ENCODE measurements around the gene TM4SF5. TPM values are rescaled to one million over a fixed set of nuclear protein-coding genes. Genes with fewer than 3 reads are reported as not detected.

TM4SF5 gene
- total RNA-seq, 2 experiments from 2014 or later = not detected

DNA sequence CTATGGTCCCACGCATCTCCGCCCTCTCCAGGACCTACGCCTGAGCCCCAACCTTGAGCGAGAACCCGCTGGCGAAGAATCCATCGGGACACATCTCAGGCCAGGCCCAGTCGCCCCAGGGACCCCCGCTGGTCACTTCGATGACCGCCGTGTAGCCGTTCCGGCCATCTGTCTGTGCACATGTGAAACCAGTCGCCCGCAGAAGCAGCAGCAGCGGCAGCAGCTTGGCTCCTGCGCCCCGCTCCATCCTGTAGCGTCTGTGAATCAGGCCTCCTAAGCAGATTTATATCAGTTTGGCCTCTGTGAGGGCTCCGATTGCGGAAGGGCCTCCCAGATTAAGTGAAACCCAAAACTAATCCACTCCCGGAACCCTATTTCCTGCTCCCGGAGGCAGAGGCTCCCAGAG, 14.4 kb downstream of the TM4SF5 start, which contains the start of gene VMO1:
VMO1 (minus strand) TSS at position 259 of the 406 bp plus-strand sequence; CDS start at position 247, 12 bp downstream.
- CTCF ChIA-PET = interaction anchor here (1.0 kb wide), 1 partner anchor 102 kb away, joined by 3 read pairs; no protein-coding TSS in a partner anchor

DNA sequence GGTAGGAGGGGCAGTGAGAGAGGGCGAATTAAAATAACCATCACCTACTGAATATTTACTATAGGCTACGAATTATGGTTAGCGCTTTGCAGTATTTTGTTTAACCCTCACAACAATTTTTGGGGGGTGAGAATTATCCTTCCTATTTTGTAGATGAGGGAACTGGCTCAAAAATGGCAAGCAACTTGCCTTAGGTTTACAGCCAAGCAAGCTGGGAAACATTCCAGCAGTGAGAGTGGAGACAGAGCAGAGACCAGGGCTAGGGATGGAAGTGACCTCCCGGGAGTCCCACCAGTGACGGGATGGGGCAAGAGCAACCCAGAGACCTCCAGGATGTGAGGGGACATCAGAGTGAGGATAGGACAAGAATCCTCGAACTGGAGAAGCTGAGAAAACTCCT, 14.8 kb downstream of the TM4SF5 start:
- ChIA-PET CTCF (no interaction called here), POLR2A (interaction anchor here (0.6 kb wide), 1 partner anchor 215 kb away, joined by 4 read pairs; no protein-coding TSS in a partner anchor)

More for the DNA sequence above, 14.4 kb downstream of the TM4SF5 start, which contains the start of gene VMO1:
- POLR2A ChIA-PET = interaction anchor here (0.6 kb wide), 1 partner anchor 215 kb away, joined by 4 read pairs; no protein-coding TSS in a partner anchor

DNA sequence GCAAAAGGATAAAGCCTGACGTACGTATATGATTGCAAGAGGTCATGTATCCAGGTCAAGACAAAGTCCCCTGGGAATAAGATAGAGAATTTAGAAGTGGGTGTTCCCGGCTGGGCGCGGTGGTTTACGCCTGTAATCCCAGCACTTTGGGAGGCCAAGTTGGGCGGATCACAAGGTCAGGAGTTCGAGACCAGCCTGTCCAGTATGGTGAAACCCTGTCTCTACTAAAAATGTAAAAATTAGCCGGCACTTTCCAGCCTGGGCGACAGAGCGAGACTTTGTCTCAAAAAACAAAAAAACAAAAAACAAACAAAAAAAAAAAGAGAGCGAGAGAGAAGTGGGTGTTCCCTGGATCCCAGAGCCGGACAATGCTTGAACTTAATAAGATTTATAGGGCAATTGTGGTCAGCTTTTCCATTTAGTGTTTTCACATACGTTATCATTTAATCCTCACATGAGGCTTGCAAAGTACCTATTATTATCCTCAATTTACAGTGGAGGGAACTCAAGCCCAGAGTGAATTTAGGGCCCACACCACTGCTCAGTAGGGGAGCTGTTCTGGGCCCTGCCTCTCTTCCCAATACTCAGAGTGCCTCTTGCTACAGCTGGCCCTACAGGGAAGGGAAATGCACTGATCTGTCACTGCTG, 16.6 kb downstream of the TM4SF5 start:
- CTCF ChIA-PET = interaction anchor here (0.7 to 3.8 kb wide), 7 partner anchors 13 to 101 kb away, joined by 3 to 16 read pairs (median 3); partner anchors contain the start of gene PLD2
- POLR2A ChIA-PET = no interaction called here

DNA sequence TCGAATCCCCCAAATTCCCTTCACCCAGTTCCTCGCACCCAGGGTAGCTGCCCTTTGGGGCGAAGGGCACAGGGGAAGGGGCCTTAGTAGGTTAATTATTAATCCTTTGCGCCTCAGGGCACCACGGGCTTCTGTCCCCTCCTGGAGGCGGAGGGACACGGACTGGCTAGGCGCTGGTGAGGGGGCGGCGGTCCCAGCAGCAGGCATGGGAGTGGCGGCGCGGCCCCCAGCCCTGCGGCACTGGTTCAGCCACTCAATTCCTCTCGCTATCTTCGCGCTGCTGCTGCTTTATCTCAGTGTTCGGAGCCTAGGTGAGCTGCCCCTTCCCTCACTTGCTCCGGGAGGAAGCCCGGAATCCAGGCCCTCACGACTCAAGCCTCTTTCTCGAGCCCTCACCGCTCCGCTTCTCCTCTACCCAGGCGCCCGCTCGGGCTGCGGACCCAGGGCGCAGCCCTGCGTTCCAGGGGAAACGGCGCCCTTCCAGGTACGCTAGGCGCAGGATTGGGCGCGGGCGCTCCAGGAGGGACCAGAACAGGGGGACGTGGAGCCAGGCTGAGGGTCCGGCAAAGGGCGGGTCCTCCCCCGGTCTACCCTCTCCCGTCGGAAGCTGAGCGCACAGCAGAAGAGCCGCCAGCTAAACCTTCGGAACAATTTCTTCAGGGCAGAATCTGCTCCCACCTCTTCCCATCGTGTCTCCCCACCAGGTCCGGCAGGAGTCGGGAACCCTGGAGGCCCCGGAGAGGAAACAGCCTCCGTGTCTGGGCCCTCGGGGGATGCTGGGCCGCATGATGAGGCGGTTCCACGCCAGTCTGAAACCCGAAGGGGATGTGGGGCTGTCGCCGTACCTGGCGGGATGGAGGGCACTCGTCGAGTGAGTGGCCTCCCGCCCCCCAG, 17.4 kb downstream of the TM4SF5 start, which contains the start of gene GLTPD2:
GLTPD2 (plus strand) TSS at position 158 of the 894 bp plus-strand sequence; CDS start at position 206, 48 bp downstream.
- ChIA-PET CTCF (interaction anchor here (0.8 to 3.8 kb wide), 20 partner anchors 8 to 114 kb away, joined by 3 to 17 read pairs (median 4); partner anchors contain the start of genes ARRB2, C17orf107, C17orf114 and CHRNE), POLR2A (interaction anchor here (1.2 to 2.3 kb wide), 8 partner anchors 8 to 114 kb away, joined by 3 to 8 read pairs (median 6); partner anchors contain the start of genes ARRB2, C17orf107, CHRNE and PLD2)

DNA sequence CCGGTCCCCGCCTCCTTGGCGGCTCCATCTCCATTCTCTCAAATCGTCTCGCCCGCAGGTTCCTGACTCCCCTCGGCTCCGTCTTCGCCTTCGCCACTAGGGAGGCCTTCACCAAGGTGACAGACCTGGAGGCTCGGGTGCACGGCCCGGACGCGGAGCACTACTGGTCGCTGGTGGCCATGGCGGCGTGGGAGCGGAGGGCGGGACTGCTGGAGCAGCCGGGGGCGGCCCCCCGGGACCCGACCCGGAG, 17.9 kb downstream of the TM4SF5 start:
- ChIA-PET CTCF (interaction anchor here (0.8 to 3.8 kb wide), 22 partner anchors 9 to 113 kb away, joined by 3 to 17 read pairs (median 4); partner anchors contain the start of genes ARRB2, C17orf107, C17orf114 and CHRNE), POLR2A (interaction anchor here (0.7 to 2.3 kb wide), 10 partner anchors 8 to 118 kb away, joined by 3 to 8 read pairs (median 6); partner anchors contain the start of genes ARRB2, C17orf107, CHRNE and MINK1)

DNA sequence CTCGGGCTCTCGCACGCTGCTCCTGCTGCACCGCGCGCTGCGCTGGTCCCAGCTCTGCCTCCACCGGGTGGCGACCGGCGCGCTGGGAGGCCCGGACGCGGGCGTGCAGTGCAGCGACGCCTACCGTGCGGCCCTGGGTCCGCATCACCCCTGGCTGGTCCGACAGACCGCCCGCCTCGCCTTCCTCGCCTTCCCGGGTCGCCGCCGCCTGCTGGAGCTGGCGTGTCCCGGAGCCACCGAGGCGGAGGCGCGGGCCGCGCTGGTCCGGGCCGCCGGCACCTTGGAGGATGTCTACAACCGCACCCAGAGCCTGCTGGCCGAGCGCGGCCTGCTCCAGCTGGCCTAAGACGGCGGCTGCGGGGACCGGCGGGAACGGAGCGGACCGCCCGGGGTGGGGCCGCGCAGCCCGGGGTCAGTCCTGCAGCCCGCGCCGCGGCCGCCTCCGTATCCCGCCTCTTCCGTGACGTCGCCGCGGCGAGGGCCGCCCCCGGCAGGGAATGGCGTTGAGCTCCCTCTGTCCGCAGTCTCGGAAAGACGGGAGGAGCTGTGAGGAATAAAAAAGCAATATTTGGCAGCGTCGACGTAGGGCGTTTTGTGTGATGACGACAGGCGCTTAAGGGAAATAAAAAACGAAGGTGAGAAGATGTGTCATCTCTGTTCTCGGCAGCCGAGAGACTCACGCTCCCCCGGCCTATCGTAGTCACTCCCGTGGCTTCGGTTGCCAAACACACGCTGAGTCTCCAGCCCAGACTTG, 18.4 kb downstream of the TM4SF5 start:
- ChIA-PET CTCF (interaction anchor here (0.6 to 3.8 kb wide), 30 partner anchors 9 to 227 kb away, joined by 3 to 17 read pairs (median 4); partner anchors contain the start of genes ARRB2, C17orf107, C17orf114 and CHRNE), POLR2A (interaction anchor here (0.5 to 2.3 kb wide), 13 partner anchors 9 to 239 kb away, joined by 3 to 8 read pairs (median 6); partner anchors contain the start of genes ARRB2, C17orf107, CHRNE and MINK1)

DNA sequence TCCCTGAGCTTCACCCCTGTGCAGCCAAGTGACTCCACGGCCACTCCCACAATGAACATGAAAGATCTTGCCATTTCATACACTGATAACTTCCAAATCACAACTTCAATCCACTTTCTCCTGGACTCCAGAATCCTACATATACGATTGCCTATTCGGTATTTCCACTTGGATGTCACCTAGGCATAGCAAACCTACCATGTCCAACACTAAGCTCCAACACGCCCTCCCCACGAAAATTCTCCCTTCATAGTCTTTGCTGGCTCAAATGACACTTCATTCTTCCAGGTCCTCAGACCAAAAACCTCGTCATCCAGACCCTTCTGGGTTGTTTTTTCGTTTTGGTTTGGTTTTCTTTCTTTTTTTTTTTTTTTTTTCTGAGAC, 19.0 kb downstream of the TM4SF5 start:
- ChIA-PET CTCF (interaction anchor here (0.6 to 3.8 kb wide), 20 partner anchors 10 to 227 kb away, joined by 3 to 17 read pairs (median 4); partner anchors contain the start of genes ARRB2, C17orf107, C17orf114 and CHRNE), POLR2A (interaction anchor here (0.5 to 2.3 kb wide), 11 partner anchors 9 to 238 kb away, joined by 3 to 8 read pairs (median 6); partner anchors contain the start of genes ARRB2, C17orf107, CHRNE and PLD2)

DNA sequence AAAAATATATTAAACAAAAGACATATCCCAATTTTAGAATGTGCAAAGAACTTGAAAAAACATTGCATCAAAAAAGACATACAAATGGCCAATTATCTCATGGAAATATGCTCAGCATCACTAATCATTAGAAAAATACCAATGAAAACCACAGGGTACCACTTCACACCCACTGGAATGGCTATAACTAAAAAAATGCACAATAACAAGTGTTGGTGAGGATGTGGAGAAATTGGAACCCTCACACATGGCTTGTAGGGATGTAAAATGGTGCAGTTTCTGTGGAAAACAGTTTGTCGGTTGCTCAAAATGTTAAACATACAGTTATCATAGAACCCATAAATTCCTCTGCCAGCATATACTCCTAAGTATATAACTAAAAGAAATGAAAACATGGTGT, 23.5 kb downstream of the TM4SF5 start:
- ChIA-PET POLR2A (no interaction called here), CTCF (no interaction called here)

DNA sequence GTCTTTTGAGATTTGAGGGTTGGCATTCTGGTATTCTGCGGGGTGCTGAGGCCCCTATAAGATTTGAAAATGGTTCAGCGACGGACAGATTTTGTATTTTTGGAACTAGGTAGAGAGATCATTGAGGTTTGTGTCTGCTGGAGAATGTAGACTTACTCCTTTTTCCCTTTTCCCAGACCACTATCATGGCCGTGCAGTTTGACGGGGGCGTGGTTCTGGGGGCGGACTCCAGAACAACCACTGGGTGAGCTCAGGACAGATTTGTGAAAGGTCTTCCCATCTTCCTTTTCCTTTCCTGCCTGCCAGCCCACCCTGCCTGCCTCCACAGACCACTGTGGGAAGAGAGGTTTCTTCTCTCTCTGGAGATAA, 24.9 kb downstream of the TM4SF5 start:
- CTCF ChIA-PET = interaction anchor here (0.5 to 1.6 kb wide), 6 partner anchors 13 to 230 kb away, joined by 3 to 6 read pairs (median 3); partner anchors contain the start of gene CHRNE
- POLR2A ChIA-PET = interaction anchor here (0.6 kb wide), 1 partner anchor 1000 kb away, joined by 4 read pairs; no protein-coding TSS in a partner anchor

DNA sequence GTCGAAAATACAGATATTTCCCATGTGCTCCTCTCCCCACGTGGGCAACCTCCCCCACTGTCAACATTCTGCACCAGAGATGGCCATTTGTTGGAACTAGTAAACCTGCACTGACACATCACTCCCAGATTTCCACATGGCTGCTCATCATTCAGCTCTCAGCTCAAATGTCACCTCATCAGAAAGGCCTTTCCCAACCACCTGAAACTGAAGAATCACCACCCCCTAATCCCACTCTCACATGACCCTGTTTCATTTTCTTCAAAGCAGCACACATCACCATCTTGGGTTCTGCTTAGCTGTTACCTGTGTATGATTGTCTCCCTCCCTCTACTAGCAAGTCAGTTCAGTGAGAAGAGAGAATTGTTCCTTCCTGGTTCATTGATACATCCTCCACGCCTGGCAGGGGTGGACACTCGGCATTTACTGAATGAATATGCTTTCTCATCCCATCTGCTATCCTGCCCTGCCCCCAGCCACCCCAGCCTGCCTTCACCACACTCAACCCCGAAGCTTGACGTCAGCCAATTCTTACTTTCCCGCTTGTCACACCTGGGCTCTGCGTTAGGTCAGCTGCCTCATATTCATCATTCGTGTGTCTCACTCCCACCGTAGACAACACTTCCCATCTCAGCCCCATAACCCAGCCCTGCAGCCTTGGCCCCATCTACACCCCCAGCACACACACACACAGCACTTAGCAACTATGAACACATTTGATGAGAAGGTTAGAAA, 28.9 kb downstream of the TM4SF5 start:
- CTCF ChIA-PET = interaction anchor here (2.1 kb wide), 1 partner anchor 11 kb away, joined by 5 read pairs; no protein-coding TSS in a partner anchor

DNA sequence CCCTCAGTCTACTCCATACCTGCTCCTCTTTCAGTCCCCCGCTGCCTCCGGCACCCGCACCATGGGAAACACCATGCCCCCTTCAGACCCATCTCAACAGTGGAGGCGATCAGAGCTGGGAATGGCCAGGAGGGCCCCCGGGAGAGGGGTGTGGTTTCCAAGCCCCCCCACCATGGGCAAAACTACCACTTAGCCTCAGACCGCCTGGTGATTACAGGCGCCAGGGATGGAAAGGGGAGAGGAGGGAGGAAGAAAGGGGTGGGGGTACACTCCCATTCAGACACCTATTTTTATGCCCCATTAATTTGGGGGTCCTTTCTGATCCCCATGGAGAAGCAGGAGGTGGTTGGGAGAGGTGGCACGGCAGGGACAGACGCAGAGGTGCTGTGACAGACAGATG, 30.5 kb downstream of the TM4SF5 start, which contains the start of gene C17orf114:
C17orf114 (minus strand) TSS at position 101 of the 400 bp plus-strand sequence.
- ChIA-PET CTCF (interaction anchor here (2.1 kb wide), 1 partner anchor 12 kb away, joined by 5 read pairs; no protein-coding TSS in a partner anchor), POLR2A (interaction anchor here (0.7 kb wide), 1 partner anchor 130 kb away, joined by 3 read pairs; no protein-coding TSS in a partner anchor)

More for the DNA sequence above, 28.9 kb downstream of the TM4SF5 start:
- POLR2A ChIA-PET = no interaction called here

DNA sequence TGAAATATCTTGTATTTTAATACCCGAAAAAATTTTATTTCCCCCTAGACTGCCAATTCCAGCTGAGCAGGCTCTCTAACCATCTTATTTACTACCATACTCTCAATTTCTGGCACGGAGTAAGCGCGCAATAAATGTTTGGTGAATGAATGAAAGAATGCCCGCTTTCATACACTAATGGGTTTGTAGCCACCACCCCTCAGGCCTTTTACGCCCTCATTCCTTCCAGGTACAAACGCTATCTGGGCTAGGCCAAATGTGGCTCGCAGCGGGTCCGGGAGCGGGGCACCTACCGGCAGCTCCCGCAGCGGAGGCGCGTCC, 34.7 kb downstream of the TM4SF5 start:
- ChIA-PET CTCF (interaction anchor here (3.9 kb wide), 1 partner anchor 17 kb away, joined by 16 read pairs; the partner anchor contains the start of gene GLTPD2), POLR2A (interaction anchor here (0.9 to 1.7 kb wide), 2 partner anchors 16 to 32 kb away, joined by 7 to 8 read pairs; no protein-coding TSS in a partner anchor)

DNA sequence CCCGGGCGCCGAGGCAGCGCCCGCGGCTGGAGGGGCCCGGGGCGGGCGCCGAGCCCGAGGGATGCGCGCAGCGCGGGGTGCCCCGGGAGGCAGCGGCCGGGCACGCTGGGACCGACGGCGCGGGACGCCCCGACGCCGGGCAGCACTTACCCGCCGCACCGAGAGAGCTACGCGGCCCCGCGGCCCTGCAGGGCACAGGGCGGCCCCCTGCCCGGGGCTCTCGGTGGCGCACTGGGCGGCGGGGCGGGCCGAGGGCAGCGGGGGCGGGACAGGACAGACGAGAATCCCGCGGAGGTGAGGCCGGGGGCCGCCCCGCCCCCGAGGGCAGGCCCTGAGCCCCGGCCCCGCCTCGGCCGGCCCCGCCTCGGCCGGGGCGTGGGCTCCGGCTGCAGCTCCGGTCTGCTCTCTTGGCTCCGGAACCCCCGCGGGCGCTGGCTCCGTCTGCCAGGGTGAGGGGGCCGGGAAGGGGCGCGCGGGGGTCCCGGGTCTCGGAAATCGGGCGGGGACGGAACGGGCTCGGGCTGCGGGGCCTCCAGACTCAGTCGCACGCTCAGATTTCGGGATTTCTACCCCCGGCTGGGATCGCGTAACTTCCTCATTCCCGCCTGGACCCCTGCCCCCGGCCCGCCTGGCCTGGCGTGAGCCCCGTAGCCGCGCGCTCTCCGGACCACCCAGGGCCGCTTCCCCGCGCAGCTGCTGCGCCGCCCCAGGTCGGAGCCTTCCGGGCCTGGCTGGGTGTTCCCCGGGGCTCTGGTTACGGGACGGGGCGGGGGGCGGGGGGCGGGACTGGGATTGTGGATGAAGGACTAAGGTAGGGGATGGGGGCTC, 35.3 kb downstream of the TM4SF5 start, which contains the start of gene PLD2:
PLD2 (plus strand) TSS at position 376 of the 828 bp plus-strand sequence. CDS start 621 bp downstream, outside the sequence.
- ChIA-PET POLR2A (interaction anchor here (0.8 to 1.7 kb wide), 3 partner anchors 11 to 31 kb away, joined by 3 to 8 read pairs (median 7); partner anchors contain the start of gene PSMB6), CTCF (interaction anchor here (1.1 to 3.9 kb wide), 3 partner anchors 18 to 93 kb away, joined by 3 to 16 read pairs (median 3); partner anchors contain the start of genes C17orf107 and GLTPD2)

DNA sequence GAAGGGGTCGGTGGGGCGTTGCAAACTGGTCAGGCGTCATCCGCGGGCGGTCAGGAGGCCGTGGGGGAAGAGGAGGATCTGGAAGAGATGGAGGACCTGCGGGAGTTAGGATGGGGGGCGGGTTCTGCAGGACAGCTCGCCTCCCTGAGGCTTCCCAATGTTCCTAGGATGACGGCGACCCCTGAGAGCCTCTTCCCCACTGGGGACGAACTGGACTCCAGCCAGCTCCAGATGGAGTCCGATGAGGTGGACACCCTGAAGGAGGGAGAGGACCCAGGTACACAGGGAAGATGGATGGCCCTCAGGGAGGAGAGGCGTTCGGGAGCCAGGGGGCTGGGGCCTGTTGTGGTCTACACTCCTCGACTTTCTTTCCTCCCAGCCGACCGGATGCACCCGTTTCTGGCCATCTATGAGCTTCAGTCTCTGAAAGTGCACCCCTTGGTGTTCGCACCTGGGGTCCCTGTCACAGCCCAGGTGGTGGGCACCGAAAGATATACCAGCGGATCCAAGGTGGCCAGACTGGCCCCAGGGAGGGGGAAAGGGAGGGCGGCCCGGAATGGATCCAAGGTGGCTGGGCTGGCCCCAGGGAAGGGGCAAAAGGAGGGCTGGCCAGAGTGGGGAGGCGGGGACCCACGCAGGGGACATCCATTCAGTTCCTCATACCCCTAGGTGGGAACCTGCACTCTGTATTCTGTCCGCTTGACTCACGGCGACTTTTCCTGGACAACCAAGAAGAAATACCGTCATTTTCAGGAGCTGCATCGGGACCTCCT, 36.1 kb downstream of the TM4SF5 start:
- ChIA-PET POLR2A (interaction anchor here (0.8 to 1.7 kb wide), 2 partner anchors 12 to 18 kb away, joined by 3 to 8 read pairs; partner anchors contain the start of gene PSMB6), CTCF (interaction anchor here (1.1 to 3.9 kb wide), 3 partner anchors 18 to 92 kb away, joined by 3 to 16 read pairs (median 3); partner anchors contain the start of genes C17orf107 and GLTPD2)

DNA sequence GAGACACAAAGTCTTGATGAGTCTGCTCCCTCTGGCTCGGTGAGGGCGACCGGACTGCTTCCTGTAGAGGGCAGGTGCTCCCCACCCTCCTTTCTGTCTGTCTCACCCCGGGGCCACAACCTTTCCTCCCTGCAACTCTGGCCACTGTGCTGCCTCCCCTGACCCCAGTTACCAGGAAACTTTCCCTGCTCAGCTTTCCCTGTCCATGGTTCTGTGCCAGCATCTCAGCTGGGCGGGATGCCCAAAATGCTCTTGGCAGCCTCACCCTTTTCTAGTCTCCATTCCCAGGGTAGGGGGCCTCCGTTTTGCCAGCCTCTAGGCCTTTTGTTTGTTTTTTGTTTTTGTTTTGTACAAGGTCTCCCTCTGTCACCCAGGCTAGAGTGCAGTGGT, 36.7 kb downstream of the TM4SF5 start:
- ChIA-PET POLR2A (no interaction called here), CTCF (interaction anchor here (1.2 to 3.9 kb wide), 2 partner anchors 19 to 79 kb away, joined by 3 to 16 read pairs; partner anchors contain the start of gene GLTPD2)

All from activated CD8-positive, alpha-beta memory T cell treated with anti-CD3 and anti-CD28 coated beads for 36 hours (primary cell).